Measurements from ENCODE around the gene GFOD2. TPM values are rescaled to one million over a fixed set of nuclear protein-coding genes. Genes with fewer than 3 reads are reported as not detected.

Gene GFOD2
- total and polyA plus RNA-seq, 2 experiments from 2014 or later: 19.3 to 34.3 TPM

DNA sequence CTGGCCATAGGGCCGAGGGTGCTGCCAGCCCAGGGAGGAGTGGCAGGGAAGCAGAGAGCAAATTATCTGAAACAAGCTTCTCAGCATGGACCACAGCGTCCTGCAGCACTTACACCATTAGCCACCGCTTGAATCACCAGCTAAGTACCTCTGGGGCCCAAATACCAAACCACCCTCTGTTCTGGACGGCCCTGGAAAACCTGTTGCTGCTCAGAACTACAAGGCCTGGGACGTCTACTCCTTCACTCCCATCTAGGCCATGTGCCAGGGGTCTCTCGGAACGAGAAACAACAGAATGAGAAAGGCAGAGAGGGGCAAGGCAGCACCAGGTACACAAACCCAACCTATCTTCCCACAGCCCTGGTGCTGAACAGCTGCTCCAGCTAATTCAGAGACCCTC, 39.9 kb upstream of the GFOD2 start:
- Histone ChIP-seq H3K36me3 (ENCODE audit: insufficient read depth) (no peaks in the 10 kb centered on the region), H3K4me2 (no peak overlapping the region), H2AFZ (no peak overlapping the region), H4K20me1 (replicated peaks; ENCODE audit: insufficient read depth) (peaks cover 5% of the 10 kb centered on the region; the same call in 1 of the 2 replicates), H3K4me1 (ENCODE audit: insufficient read depth) (no peaks in the 10 kb centered on the region), H3K4me3 (no peak overlapping the region), H3K27me3 (ENCODE audit: insufficient read depth) (no peaks in the 10 kb centered on the region), H3K9me2 (ENCODE audit: insufficient read depth) (no peaks in the 10 kb centered on the region), H3F3A (replicated peaks; ENCODE audit: low read depth) (no peaks in the 10 kb centered on the region), H3K27ac (ENCODE audit: low read depth) (no peak overlapping the region), H3K79me2 (replicated peaks; ENCODE audit: insufficient read depth) (no peaks in the 10 kb centered on the region)
- TF ChIP-seq STAT1 (IDR thresholded peaks at IDR 0.05; ENCODE audit: unreplicated experiment) (no peak), POLR2AphosphoS5 (IDR thresholded peaks at IDR 0.05; ENCODE audit: low read depth) (no peak), ZNF331 (CRISPR knock-in tag; IDR thresholded peaks at IDR 0.05; ENCODE audit: low read depth) (no peak), CREB1 (CRISPR knock-in tag; IDR thresholded peaks at IDR 0.05; ENCODE audit: low read depth) (no peak), EZH2 (IDR thresholded peaks at IDR 0.05; ENCODE audit: low read depth, unreplicated experiment) (no peak), ZNF114 (CRISPR knock-in tag; IDR thresholded peaks at IDR 0.05) (no peak), EZH2phosphoT487 (IDR thresholded peaks at IDR 0.05; ENCODE audit: unreplicated experiment) (no peak), NANOG (IDR thresholded peaks at IDR 0.05; ENCODE audit: borderline replicate concordance) (no peak), JUNB (IDR thresholded peaks at IDR 0.05; ENCODE audit: unreplicated experiment) (no peak)
- TF ChIP-seq, protein P1, sequence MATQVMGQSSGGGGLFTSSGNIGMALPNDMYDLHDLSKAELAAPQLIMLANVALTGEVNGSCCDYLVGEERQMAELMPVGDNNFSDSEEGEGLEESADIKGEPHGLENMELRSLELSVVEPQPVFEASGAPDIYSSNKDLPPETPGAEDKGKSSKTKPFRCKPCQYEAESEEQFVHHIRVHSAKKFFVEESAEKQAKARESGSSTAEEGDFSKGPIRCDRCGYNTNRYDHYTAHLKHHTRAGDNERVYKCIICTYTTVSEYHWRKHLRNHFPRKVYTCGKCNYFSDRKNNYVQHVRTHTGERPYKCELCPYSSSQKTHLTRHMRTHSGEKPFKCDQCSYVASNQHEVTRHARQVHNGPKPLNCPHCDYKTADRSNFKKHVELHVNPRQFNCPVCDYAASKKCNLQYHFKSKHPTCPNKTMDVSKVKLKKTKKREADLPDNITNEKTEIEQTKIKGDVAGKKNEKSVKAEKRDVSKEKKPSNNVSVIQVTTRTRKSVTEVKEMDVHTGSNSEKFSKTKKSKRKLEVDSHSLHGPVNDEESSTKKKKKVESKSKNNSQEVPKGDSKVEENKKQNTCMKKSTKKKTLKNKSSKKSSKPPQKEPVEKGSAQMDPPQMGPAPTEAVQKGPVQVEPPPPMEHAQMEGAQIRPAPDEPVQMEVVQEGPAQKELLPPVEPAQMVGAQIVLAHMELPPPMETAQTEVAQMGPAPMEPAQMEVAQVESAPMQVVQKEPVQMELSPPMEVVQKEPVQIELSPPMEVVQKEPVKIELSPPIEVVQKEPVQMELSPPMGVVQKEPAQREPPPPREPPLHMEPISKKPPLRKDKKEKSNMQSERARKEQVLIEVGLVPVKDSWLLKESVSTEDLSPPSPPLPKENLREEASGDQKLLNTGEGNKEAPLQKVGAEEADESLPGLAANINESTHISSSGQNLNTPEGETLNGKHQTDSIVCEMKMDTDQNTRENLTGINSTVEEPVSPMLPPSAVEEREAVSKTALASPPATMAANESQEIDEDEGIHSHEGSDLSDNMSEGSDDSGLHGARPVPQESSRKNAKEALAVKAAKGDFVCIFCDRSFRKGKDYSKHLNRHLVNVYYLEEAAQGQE (IDR thresholded peaks at IDR 0.05; ENCODE audit: unreplicated experiment): no peak
- TF ChIP-seq, protein P2, sequence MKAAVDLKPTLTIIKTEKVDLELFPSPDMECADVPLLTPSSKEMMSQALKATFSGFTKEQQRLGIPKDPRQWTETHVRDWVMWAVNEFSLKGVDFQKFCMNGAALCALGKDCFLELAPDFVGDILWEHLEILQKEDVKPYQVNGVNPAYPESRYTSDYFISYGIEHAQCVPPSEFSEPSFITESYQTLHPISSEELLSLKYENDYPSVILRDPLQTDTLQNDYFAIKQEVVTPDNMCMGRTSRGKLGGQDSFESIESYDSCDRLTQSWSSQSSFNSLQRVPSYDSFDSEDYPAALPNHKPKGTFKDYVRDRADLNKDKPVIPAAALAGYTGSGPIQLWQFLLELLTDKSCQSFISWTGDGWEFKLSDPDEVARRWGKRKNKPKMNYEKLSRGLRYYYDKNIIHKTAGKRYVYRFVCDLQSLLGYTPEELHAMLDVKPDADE (IDR thresholded peaks at IDR 0.05): no peak
- TF ChIP-seq, protein P3, sequence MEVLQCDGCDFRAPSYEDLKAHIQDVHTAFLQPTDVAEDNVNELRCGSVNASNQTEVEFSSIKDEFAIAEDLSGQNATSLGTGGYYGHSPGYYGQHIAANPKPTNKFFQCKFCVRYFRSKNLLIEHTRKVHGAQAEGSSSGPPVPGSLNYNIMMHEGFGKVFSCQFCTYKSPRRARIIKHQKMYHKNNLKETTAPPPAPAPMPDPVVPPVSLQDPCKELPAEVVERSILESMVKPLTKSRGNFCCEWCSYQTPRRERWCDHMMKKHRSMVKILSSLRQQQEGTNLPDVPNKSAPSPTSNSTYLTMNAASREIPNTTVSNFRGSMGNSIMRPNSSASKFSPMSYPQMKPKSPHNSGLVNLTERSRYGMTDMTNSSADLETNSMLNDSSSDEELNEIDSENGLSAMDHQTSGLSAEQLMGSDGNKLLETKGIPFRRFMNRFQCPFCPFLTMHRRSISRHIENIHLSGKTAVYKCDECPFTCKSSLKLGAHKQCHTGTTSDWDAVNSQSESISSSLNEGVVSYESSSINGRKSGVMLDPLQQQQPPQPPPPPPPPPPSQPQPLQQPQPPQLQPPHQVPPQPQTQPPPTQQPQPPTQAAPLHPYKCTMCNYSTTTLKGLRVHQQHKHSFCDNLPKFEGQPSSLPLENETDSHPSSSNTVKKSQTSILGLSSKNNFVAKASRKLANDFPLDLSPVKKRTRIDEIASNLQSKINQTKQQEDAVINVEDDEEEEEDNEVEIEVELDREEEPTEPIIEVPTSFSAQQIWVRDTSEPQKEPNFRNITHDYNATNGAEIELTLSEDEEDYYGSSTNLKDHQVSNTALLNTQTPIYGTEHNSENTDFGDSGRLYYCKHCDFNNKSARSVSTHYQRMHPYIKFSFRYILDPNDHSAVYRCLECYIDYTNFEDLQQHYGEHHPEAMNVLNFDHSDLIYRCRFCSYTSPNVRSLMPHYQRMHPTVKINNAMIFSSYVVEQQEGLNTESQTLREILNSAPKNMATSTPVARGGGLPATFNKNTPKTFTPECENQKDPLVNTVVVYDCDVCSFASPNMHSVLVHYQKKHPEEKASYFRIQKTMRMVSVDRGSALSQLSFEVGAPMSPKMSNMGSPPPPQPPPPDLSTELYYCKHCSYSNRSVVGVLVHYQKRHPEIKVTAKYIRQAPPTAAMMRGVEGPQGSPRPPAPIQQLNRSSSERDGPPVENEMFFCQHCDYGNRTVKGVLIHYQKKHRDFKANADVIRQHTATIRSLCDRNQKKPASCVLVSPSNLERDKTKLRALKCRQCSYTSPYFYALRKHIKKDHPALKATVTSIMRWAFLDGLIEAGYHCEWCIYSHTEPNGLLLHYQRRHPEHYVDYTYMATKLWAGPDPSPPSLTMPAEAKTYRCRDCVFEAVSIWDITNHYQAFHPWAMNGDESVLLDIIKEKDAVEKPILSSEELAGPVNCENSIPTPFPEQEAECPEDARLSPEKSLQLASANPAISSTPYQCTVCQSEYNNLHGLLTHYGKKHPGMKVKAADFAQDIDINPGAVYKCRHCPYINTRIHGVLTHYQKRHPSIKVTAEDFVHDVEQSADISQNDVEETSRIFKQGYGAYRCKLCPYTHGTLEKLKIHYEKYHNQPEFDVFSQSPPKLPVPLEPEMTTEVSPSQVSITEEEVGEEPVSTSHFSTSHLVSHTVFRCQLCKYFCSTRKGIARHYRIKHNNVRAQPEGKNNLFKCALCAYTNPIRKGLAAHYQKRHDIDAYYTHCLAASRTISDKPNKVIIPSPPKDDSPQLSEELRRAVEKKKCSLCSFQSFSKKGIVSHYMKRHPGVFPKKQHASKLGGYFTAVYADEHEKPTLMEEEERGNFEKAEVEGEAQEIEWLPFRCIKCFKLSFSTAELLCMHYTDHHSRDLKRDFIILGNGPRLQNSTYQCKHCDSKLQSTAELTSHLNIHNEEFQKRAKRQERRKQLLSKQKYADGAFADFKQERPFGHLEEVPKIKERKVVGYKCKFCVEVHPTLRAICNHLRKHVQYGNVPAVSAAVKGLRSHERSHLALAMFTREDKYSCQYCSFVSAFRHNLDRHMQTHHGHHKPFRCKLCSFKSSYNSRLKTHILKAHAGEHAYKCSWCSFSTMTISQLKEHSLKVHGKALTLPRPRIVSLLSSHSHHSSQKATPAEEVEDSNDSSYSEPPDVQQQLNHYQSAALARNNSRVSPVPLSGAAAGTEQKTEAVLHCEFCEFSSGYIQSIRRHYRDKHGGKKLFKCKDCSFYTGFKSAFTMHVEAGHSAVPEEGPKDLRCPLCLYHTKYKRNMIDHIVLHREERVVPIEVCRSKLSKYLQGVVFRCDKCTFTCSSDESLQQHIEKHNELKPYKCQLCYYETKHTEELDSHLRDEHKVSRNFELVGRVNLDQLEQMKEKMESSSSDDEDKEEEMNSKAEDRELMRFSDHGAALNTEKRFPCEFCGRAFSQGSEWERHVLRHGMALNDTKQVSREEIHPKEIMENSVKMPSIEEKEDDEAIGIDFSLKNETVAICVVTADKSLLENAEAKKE (CRISPR knock-in tag; IDR thresholded peaks at IDR 0.05): no peak
- TF ChIP-seq, protein P4, sequence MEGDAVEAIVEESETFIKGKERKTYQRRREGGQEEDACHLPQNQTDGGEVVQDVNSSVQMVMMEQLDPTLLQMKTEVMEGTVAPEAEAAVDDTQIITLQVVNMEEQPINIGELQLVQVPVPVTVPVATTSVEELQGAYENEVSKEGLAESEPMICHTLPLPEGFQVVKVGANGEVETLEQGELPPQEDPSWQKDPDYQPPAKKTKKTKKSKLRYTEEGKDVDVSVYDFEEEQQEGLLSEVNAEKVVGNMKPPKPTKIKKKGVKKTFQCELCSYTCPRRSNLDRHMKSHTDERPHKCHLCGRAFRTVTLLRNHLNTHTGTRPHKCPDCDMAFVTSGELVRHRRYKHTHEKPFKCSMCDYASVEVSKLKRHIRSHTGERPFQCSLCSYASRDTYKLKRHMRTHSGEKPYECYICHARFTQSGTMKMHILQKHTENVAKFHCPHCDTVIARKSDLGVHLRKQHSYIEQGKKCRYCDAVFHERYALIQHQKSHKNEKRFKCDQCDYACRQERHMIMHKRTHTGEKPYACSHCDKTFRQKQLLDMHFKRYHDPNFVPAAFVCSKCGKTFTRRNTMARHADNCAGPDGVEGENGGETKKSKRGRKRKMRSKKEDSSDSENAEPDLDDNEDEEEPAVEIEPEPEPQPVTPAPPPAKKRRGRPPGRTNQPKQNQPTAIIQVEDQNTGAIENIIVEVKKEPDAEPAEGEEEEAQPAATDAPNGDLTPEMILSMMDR (conservative IDR thresholded peaks at IDR 0.05; ENCODE audit: low read depth in 2 of 2): no peak
- H3K4me3 Mint-ChIP-seq: no peak overlapping the region
- peaks cover 2% of the 10 kb centered on the region for H3K27me3 Mint-ChIP-seq (ENCODE audit: insufficient read depth, low read depth, poor library complexity)
- no peaks in the 10 kb centered on the region for H3K36me3 Mint-ChIP-seq (ENCODE audit: low read depth)
- H3K9me3 Mint-ChIP-seq: no peaks in the 10 kb centered on the region
- DNase-seq (ENCODE audit: low spot score) (no peak), ATAC-seq (no peak)
- H3K27ac Mint-ChIP-seq: no peak overlapping the region
- H3K4me1 Mint-ChIP-seq: no peaks in the 10 kb centered on the region

Data from GM23338 (cell line).